RWPE1 (cell line): ENCODE results near the gene TMEM50B.
A peak's percentile ranks its signal among the peaks of the same experiment; 100 is the strongest.

Experiments used
- CTCF ChIA-PET: fragments of 350-600 bp; sonication (Branson Sonifier 250); formaldehyde crosslinking; extraction: SDS; loops from one replicate; lab custom pipeline; 2021; lab: Yijun Ruan, JAX
- POLR2A ChIA-PET: fragments of 400-600 bp; formaldehyde crosslinking; extraction: SDS; loops from one replicate; lab custom pipeline; 2020; ENCODE audit warnings: antibody characterized with exemption; ENCODE audit not compliant: low non-redundant PET; lab: Yijun Ruan, JAX
- DNase-seq: peaks from one replicate; pipeline ENCODE4 v3.0.0; 2012; ENCODE audit warnings: low spot score
- H3K27ac ChIP-seq: fragments of 450-650 bp; 2 replicates; pipeline ENCODE4 v1.5.1; 2017
- CTCF ChIP-seq: fragments of 450-650 bp; conservative IDR thresholded peaks from 2 replicates; pipeline ENCODE4 v1.5.1; 2017; ENCODE audit warnings: low read depth, mild to moderate bottlenecking

The TMEM50B gene

GRCh38 chr21:33492571-33492970, 12.8 kb upstream of the TMEM50B start:
- POLR2A ChIA-PET: no interaction called here

GRCh38 chr21:33491373-33492102, 11.8 kb upstream of the TMEM50B start, which contains the start of gene DNAJC28:
Gene DNAJC28, minus strand, starts transcription at chr21:33491716. Its CDS starts 2,323 bp downstream, at chr21:33489393.
- CTCF ChIA-PET: interaction anchor here (0.8 kb wide), 1 partner anchor 9 kb away, joined by 3 read pairs; no protein-coding TSS in a partner anchor
- H3K27ac ChIP-seq: peak within 1 kb of the TSS; percentile 70
- DNase-seq: peak; percentile 91
- POLR2A ChIA-PET: interaction anchor here (0.6 to 1.0 kb wide), 3 partner anchors 12 to 105 kb away, joined by 3 to 8 read pairs (median 3); partner anchors contain the start of gene TMEM50B
- TF ChIP-seq CTCF: no peak

More at GRCh38 chr21:33492571-33492970, 12.8 kb upstream of the TMEM50B start:
- CTCF ChIA-PET: no interaction called here
- TF ChIP-seq CTCF: no peak
- DNase-seq: peak; percentile 13
- H3K27ac ChIP-seq: no peak overlapping the region; the same call in 1 of the 2 replicates

GRCh38 chr21:33490991-33491372, 11.2 kb upstream of the TMEM50B start:
- TF ChIP-seq CTCF: no peak
- CTCF ChIA-PET: interaction anchor here (0.8 kb wide), 1 partner anchor 9 kb away, joined by 3 read pairs; no protein-coding TSS in a partner anchor
- POLR2A ChIA-PET: interaction anchor here (1.0 kb wide), 1 partner anchor 11 kb away, joined by 8 read pairs; the partner anchor contains the start of gene TMEM50B
- DNase-seq: no peak
- H3K27ac ChIP-seq: peak overlapping the region; percentile 70

- no peak overlapping the region for H3K27ac ChIP-seq
- ChIA-PET CTCF (no interaction called here), POLR2A (no interaction called here)
- no peak for TF ChIP-seq CTCF
- no peak for DNase-seq
Observed at GRCh38 chr21:33488936-33489335, 9.2 kb upstream of the TMEM50B start.

- no peak for DNase-seq
- ChIA-PET CTCF (no interaction called here), POLR2A (no interaction called here)
- no peak overlapping the region for H3K27ac ChIP-seq
- TF ChIP-seq CTCF: no peak
Observed at GRCh38 chr21:33487996-33488395, 8.2 kb upstream of the TMEM50B start.

- TF ChIP-seq CTCF: no peak
- ChIA-PET CTCF (no interaction called here), POLR2A (no interaction called here)
- no peak for DNase-seq
- no peak overlapping the region for H3K27ac ChIP-seq
Observed at GRCh38 chr21:33481314-33481943, 1.7 kb upstream of the TMEM50B start.
